ENCODE results near the gene MAD1L1.

The MAD1L1 gene

GRCh38 chr7:1768832-1769231 lies 463.9 kb downstream of the MAD1L1 start:
- Histone ChIP-seq H3K9me3 (peaks cover 8% of the 10 kb centered on the region), H3K4me1 (ENCODE audit: control insufficient read depth in 1 of 2, insufficient read depth in 1 of 2, low read depth in 1 of 2, low read length in 1 of 2) (no peaks in the 10 kb centered on the region), H3K27ac (no peak overlapping the region), H3K36me3 (no peaks in the 10 kb centered on the region), H3K4me3 (ENCODE audit: low read depth in 1 of 2, low read length in 1 of 2) (no peak overlapping the region), H3K27me3 (no peaks in the 10 kb centered on the region)
- TF ChIP-seq, protein P1, sequence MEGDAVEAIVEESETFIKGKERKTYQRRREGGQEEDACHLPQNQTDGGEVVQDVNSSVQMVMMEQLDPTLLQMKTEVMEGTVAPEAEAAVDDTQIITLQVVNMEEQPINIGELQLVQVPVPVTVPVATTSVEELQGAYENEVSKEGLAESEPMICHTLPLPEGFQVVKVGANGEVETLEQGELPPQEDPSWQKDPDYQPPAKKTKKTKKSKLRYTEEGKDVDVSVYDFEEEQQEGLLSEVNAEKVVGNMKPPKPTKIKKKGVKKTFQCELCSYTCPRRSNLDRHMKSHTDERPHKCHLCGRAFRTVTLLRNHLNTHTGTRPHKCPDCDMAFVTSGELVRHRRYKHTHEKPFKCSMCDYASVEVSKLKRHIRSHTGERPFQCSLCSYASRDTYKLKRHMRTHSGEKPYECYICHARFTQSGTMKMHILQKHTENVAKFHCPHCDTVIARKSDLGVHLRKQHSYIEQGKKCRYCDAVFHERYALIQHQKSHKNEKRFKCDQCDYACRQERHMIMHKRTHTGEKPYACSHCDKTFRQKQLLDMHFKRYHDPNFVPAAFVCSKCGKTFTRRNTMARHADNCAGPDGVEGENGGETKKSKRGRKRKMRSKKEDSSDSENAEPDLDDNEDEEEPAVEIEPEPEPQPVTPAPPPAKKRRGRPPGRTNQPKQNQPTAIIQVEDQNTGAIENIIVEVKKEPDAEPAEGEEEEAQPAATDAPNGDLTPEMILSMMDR (IDR thresholded peaks at IDR 0.05) = no peak

DNA sequence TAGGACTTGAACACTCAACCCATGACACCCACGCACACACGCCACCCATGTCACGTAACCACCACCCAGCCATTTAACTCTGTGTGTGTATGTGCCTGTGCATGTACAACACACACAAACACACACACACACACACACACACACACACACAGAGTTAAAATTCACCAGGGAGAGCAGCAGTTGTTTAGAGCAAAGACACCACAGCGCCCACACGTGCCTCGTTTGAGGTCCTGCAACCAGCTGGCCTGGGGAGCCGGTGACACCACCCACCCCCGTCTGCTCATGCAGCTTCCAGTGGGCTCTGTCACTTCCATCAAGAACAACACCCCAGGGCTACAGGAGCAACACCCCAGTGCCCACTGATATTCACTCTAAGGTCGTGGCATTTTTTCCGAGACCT lies 465.2 kb downstream of the MAD1L1 start:
- TF ChIP-seq, protein P1 (IDR thresholded peaks at IDR 0.05) = no peak
- H3K9me3 ChIP-seq = peaks cover 18% of the 10 kb centered on the region
- H3K36me3 ChIP-seq = no peaks in the 10 kb centered on the region
- H3K27me3 ChIP-seq = no peaks in the 10 kb centered on the region
- H3K4me1 ChIP-seq (ENCODE audit: control insufficient read depth in 1 of 2, insufficient read depth in 1 of 2, low read depth in 1 of 2, low read length in 1 of 2) = no peaks in the 10 kb centered on the region
- H3K4me3 ChIP-seq (ENCODE audit: low read depth in 1 of 2, low read length in 1 of 2) = no peak overlapping the region
- no peak overlapping the region for H3K27ac ChIP-seq
